Measurements from ENCODE around the gene TRMT5.

Gene TRMT5

GRCh38 chr14:60972295-60972694 is 8.6 kb downstream of the TRMT5 start:
- H3K79me1 ChIP-seq (ENCODE audit: low read depth, low read length), result peaks cover 3% of the 10 kb centered on the region
- no peak overlapping the region for H3K4me2 ChIP-seq (ENCODE audit: insufficient read depth, low read length, poor library complexity, severe bottlenecking)
- peaks cover 10 to 59% of the 10 kb centered on the region in 2 donors for H3K36me3 ChIP-seq (replicated peaks in 1 of 2; ENCODE audit: control insufficient read depth in 2 of 2, insufficient read depth in 2 of 2, low read length in 2 of 2)
- no peak overlapping the region for H3K9ac ChIP-seq (ENCODE audit: low read depth, low read length, poor library complexity)
- no peak overlapping the region for H2BK15ac ChIP-seq (ENCODE audit: low read length)
- no peak overlapping the region for H3K23ac ChIP-seq (ENCODE audit: low read depth, low read length, poor library complexity)
- H3K9me3 ChIP-seq (replicated peaks in 1 of 2; ENCODE audit: control insufficient read depth in 2 of 2, insufficient read depth in 1 of 2, low read depth in 1 of 2, low read length in 2 of 2), result no peaks in the 10 kb centered on the region
- no peak overlapping the region for H3K14ac ChIP-seq (ENCODE audit: low read length)
- no peaks in the 10 kb centered on the region for H3K27me3 ChIP-seq (ENCODE audit: control insufficient read depth in 3 of 3, insufficient read depth in 3 of 3, low read depth in 1 of 3, low read length in 3 of 3)
- DNase-seq (ENCODE audit: low spot score), result no peak
- H2BK120ac ChIP-seq (ENCODE audit: low read depth, low read length), result no peak overlapping the region
- no peak overlapping the region for H2BK12ac ChIP-seq (ENCODE audit: low read length)
- H3K4me1 ChIP-seq (ENCODE audit: control insufficient read depth in 2 of 2, insufficient read depth in 1 of 2, low read depth in 1 of 2, low read length in 2 of 2), result no peaks in the 10 kb centered on the region
- no peak overlapping the region for H3K4ac ChIP-seq (ENCODE audit: low read length)
- H4K8ac ChIP-seq (ENCODE audit: low read depth, low read length), result no peak overlapping the region
- WGBS, 2 donors (ENCODE audit: extremely low coverage in 2 of 2, insufficient read length in 2 of 2, insufficient replicate concordance in 1 of 2), result no CpG with 5 or more reads among the region's 15 CpGs
- H2AFZ ChIP-seq (ENCODE audit: low read length), result no peak overlapping the region
- H2AK5ac ChIP-seq (ENCODE audit: low read depth, low read length), result no peak overlapping the region
- H3K4me3 ChIP-seq (ENCODE audit: low read length in 2 of 2), result no peak overlapping the region
- no peak overlapping the region for H3K18ac ChIP-seq (ENCODE audit: low read length)
- no peak overlapping the region for H3K27ac ChIP-seq (replicated peaks; ENCODE audit: low read length)
- H2BK5ac ChIP-seq (ENCODE audit: low read length), result no peak overlapping the region
- H4K91ac ChIP-seq (ENCODE audit: low read depth, low read length, poor library complexity), result no peak overlapping the region

- Histone ChIP-seq H3K4ac (ENCODE audit: low read length) (no peak overlapping the region), H3K79me1 (ENCODE audit: low read depth, low read length) (peaks cover 1% of the 10 kb centered on the region), H2BK120ac (ENCODE audit: low read depth, low read length) (no peak overlapping the region), H2BK5ac (ENCODE audit: low read length) (no peak overlapping the region), H3K14ac (ENCODE audit: low read length) (no peak overlapping the region), H3K27me3 (ENCODE audit: control insufficient read depth in 3 of 3, insufficient read depth in 3 of 3, low read depth in 1 of 3, low read length in 3 of 3) (no peaks in the 10 kb centered on the region), H2BK15ac (ENCODE audit: low read length) (no peak overlapping the region), H3K36me3 (replicated peaks in 1 of 2; ENCODE audit: control insufficient read depth in 2 of 2, insufficient read depth in 2 of 2, low read length in 2 of 2) (peaks cover 9 to 48% of the 10 kb centered on the region in 2 donors), H3K27ac (replicated peaks; ENCODE audit: low read length) (no peak overlapping the region), H3K4me2 (ENCODE audit: insufficient read depth, low read length, poor library complexity, severe bottlenecking) (no peak overlapping the region), H3K9ac (ENCODE audit: low read depth, low read length, poor library complexity) (no peak overlapping the region), H3K9me3 (replicated peaks in 1 of 2; ENCODE audit: control insufficient read depth in 2 of 2, insufficient read depth in 1 of 2, low read depth in 1 of 2, low read length in 2 of 2) (no peaks in the 10 kb centered on the region), H3K18ac (ENCODE audit: low read length) (no peak overlapping the region), H3K4me1 (ENCODE audit: control insufficient read depth in 2 of 2, insufficient read depth in 1 of 2, low read depth in 1 of 2, low read length in 2 of 2) (no peaks in the 10 kb centered on the region), H2AK5ac (ENCODE audit: low read depth, low read length) (no peak overlapping the region), H3K23ac (ENCODE audit: low read depth, low read length, poor library complexity) (no peak overlapping the region), H4K8ac (ENCODE audit: low read depth, low read length) (no peak overlapping the region), H2AFZ (ENCODE audit: low read length) (no peak overlapping the region), H4K91ac (ENCODE audit: low read depth, low read length, poor library complexity) (no peak overlapping the region), H2BK12ac (ENCODE audit: low read length) (no peak overlapping the region), H3K4me3 (ENCODE audit: low read length in 2 of 2) (no peak overlapping the region)
- DNase-seq (ENCODE audit: low spot score), result no peak
- no CpG with 5 or more reads among the region's 2 CpGs for WGBS, 2 donors (ENCODE audit: extremely low coverage in 2 of 2, insufficient read length in 2 of 2, insufficient replicate concordance in 1 of 2)
Observed at GRCh38 chr14:60971271-60971670, 9.6 kb downstream of the TRMT5 start.

- H3K9ac ChIP-seq (ENCODE audit: low read depth, low read length, poor library complexity), result no peak overlapping the region
- no CpG with 5 or more reads among the region's 2 CpGs for WGBS, 2 donors (ENCODE audit: extremely low coverage in 2 of 2, insufficient read length in 2 of 2, insufficient replicate concordance in 1 of 2)
Observed at GRCh38 chr14:60970146-60970545, 10.7 kb downstream of the TRMT5 start.

GRCh38 chr14:60968671-60969070 is 12.2 kb downstream of the TRMT5 start:
- Histone ChIP-seq H2AK5ac (ENCODE audit: low read depth, low read length) (no peak overlapping the region), H2BK15ac (ENCODE audit: low read length) (no peak overlapping the region), H2BK120ac (ENCODE audit: low read depth, low read length) (no peak overlapping the region), H3K9ac (ENCODE audit: low read depth, low read length, poor library complexity) (no peak overlapping the region), H3K4me2 (ENCODE audit: insufficient read depth, low read length, poor library complexity, severe bottlenecking) (no peak overlapping the region), H3K4me1 (ENCODE audit: control insufficient read depth in 2 of 2, insufficient read depth in 1 of 2, low read depth in 1 of 2, low read length in 2 of 2) (peaks cover 0 to 6% of the 10 kb centered on the region in 2 donors), H4K8ac (ENCODE audit: low read depth, low read length) (no peak overlapping the region), H3K36me3 (replicated peaks in 1 of 2; ENCODE audit: control insufficient read depth in 2 of 2, insufficient read depth in 2 of 2, low read length in 2 of 2) (peaks cover 0 to 22% of the 10 kb centered on the region in 2 donors), H3K27ac (replicated peaks; ENCODE audit: low read length) (no peak overlapping the region), H3K79me1 (ENCODE audit: low read depth, low read length) (no peaks in the 10 kb centered on the region), H3K4ac (ENCODE audit: low read length) (no peak overlapping the region), H2BK5ac (ENCODE audit: low read length) (no peak overlapping the region), H3K14ac (ENCODE audit: low read length) (no peak overlapping the region), H3K18ac (ENCODE audit: low read length) (no peak overlapping the region), H3K23ac (ENCODE audit: low read depth, low read length, poor library complexity) (no peak overlapping the region), H2AFZ (ENCODE audit: low read length) (no peak overlapping the region), H3K27me3 (ENCODE audit: control insufficient read depth in 3 of 3, insufficient read depth in 3 of 3, low read depth in 1 of 3, low read length in 3 of 3) (no peaks in the 10 kb centered on the region), H3K9me3 (replicated peaks in 1 of 2; ENCODE audit: control insufficient read depth in 2 of 2, insufficient read depth in 1 of 2, low read depth in 1 of 2, low read length in 2 of 2) (no peaks in the 10 kb centered on the region), H2BK12ac (ENCODE audit: low read length) (no peak overlapping the region), H4K91ac (ENCODE audit: low read depth, low read length, poor library complexity) (no peak overlapping the region), H3K4me3 (ENCODE audit: low read length in 2 of 2) (no peak overlapping the region)
- no peak for DNase-seq (ENCODE audit: low spot score)

More at GRCh38 chr14:60970146-60970545, 10.7 kb downstream of the TRMT5 start:
- Histone ChIP-seq H3K23ac (ENCODE audit: low read depth, low read length, poor library complexity) (no peak overlapping the region), H2AFZ (ENCODE audit: low read length) (no peak overlapping the region), H3K36me3 (replicated peaks in 1 of 2; ENCODE audit: control insufficient read depth in 2 of 2, insufficient read depth in 2 of 2, low read length in 2 of 2) (peaks cover 2 to 37% of the 10 kb centered on the region in 2 donors), H3K4me3 (ENCODE audit: low read length in 2 of 2) (no peak overlapping the region), H2BK15ac (ENCODE audit: low read length) (no peak overlapping the region), H3K18ac (ENCODE audit: low read length) (no peak overlapping the region), H3K27ac (replicated peaks; ENCODE audit: low read length) (no peak overlapping the region), H3K4me2 (ENCODE audit: insufficient read depth, low read length, poor library complexity, severe bottlenecking) (no peak overlapping the region), H3K4me1 (ENCODE audit: control insufficient read depth in 2 of 2, insufficient read depth in 1 of 2, low read depth in 1 of 2, low read length in 2 of 2) (no peaks in the 10 kb centered on the region), H3K4ac (ENCODE audit: low read length) (no peak overlapping the region), H2BK12ac (ENCODE audit: low read length) (no peak overlapping the region), H3K27me3 (ENCODE audit: control insufficient read depth in 3 of 3, insufficient read depth in 3 of 3, low read depth in 1 of 3, low read length in 3 of 3) (no peaks in the 10 kb centered on the region), H3K79me1 (ENCODE audit: low read depth, low read length) (no peaks in the 10 kb centered on the region), H2BK5ac (ENCODE audit: low read length) (no peak overlapping the region), H2AK5ac (ENCODE audit: low read depth, low read length) (no peak overlapping the region), H2BK120ac (ENCODE audit: low read depth, low read length) (no peak overlapping the region), H3K9me3 (replicated peaks in 1 of 2; ENCODE audit: control insufficient read depth in 2 of 2, insufficient read depth in 1 of 2, low read depth in 1 of 2, low read length in 2 of 2) (no peaks in the 10 kb centered on the region), H4K8ac (ENCODE audit: low read depth, low read length) (no peak overlapping the region), H4K91ac (ENCODE audit: low read depth, low read length, poor library complexity) (no peak overlapping the region), H3K14ac (ENCODE audit: low read length) (no peak overlapping the region)
- no peak for DNase-seq (ENCODE audit: low spot score)

All from neuronal stem cell (in vitro differentiated cells).